NCI-H146 treated with DMSO at 0.1 percent for 48 hours (cell line): ENCODE measurements around the gene GPR31.
"Not testable (repeated sequence)": the region's sequence is repeated elsewhere in the genome, so short reads cannot be mapped to it uniquely, and the experiment has no call there.

ENCODE experiments used
- DNase-seq: peaks from one replicate; lab custom pipeline; 2025; ENCODE audit not compliant: unreplicated experiment; lab: John Stamatoyannopoulos, UW

The GPR31 gene

GRCh38 chr6:167157863-167158262 lies at the start of gene GPR31:
Gene GPR31, minus strand, starts transcription at chr6:167157980. Its CDS starts 149 bp downstream, at chr6:167157831.
- DNase-seq = no peak

- DNase-seq = no peak
Observed at GRCh38 chr6:167207527-167207926, 49.7 kb upstream of the GPR31 start.

GRCh38 chr6:167205316-167205715 lies 47.5 kb upstream of the GPR31 start:
- DNase-seq = not testable (repeated sequence)

GRCh38 chr6:167204059-167204348 lies 46.2 kb upstream of the GPR31 start:
- DNase-seq = not testable (repeated sequence)

DNA sequence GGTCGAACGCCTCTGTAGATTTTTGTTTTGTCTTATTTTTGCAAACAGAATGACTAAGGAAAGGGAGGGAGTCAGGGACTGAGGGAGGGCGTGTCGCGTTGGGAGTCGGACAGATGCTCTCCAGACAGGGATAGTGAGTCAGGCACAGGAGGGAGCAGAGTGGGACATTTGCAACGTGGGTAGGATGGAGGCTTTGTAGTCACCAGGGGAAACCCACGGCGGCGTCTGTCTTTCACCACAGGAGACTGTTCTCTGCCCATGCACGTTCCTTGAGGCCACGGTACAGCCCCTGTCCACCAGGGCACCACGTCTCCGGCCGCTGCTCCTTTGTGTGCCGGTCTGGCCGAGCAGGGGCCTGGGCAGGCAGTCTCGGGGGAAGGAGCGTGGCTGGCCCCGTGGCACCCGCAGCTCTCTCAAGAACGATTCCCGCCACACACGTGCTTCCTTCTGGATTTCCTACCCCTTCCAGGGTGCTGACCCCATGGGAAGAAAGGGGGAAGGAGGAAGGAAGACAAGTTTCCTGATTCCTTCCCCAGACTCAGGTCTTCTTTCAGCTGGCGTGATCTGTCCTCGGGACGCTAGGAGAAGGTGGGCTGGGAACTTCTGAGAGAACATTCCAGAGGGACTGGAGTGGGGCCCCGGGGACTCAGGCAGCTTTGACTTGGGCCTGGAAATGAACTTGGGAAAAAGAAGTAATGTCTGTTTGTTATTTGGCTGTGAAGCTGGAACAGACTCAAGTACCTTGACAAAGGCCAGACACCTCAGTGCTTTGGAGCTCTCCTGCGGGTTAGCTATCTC lies 45.7 kb upstream of the GPR31 start:
- DNase-seq = not testable (repeated sequence)

DNA sequence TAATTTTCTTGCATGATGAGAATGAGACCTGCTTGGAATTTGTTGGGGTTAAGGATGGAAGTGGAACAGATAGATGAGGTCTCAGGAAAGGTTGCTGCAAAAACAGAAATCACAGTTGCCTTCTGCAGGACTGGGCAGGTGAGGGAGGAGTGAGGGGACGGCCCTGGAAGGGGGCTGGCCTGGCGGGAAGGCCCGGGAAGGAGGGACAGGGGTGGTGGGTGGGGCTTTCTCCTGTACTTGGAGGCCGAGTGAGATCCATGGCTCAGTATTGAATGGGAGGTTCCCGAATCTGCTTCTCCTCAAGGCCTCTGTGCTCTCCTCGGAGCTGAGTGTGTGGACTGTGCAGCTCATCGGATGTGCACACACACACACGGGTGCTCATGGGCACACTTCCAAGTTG lies 44.8 kb upstream of the GPR31 start:
- not testable (repeated sequence) for DNase-seq

GRCh38 chr6:167200806-167201205 lies 43.0 kb upstream of the GPR31 start:
- no peak for DNase-seq

- not testable (repeated sequence) for DNase-seq
Observed at GRCh38 chr6:167195941-167196610, 38.3 kb upstream of the GPR31 start.

- not testable (repeated sequence) for DNase-seq
Observed at GRCh38 chr6:167193515-167194125, 35.8 kb upstream of the GPR31 start.

GRCh38 chr6:167191043-167191583 lies 33.3 kb upstream of the GPR31 start:
- DNase-seq = not testable (repeated sequence)

DNA sequence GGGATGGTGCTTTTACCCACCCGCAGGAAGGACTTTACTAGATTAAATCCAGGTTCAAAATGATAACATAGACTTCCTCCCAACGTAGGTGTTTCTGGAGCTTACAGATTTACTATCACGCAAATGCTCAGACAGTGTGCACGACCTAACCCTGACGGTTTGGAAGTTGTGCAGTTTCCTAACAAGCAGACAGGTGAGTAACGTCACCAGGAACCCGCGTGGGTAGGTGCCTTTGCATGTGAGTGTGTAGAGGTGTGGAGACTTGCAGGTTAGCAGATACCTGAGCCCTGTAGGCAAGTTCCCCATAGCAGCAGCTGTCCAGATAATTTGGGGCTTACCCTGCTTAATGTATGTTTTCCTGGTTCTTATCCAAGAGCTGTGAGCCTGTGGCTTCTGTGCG lies 29.5 kb upstream of the GPR31 start:
- not testable (repeated sequence) for DNase-seq

GRCh38 chr6:167185101-167185500 lies 27.3 kb upstream of the GPR31 start:
- DNase-seq = not testable (repeated sequence)

DNA sequence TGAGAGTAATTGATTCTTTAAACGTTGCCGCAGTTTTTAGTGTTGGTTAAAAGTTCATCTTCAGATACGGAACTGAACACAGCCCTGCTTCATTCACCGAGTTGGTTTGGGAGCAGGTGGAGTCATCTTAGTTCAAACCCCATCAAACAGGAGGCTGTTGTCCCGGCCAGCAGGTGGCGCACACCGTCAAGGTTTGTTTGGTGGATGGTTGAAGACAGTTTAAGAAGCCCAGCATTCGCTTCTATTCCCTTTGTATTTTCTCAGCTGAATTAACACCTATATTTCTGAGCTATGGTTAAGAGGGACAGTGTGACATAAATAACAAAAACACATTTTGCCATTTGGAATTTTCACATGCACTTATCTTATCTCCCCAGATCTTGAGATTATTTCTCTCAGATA lies 25.1 kb upstream of the GPR31 start:
- not testable (repeated sequence) for DNase-seq

- DNase-seq = not testable (repeated sequence)
Observed at GRCh38 chr6:167181351-167181750, 23.6 kb upstream of the GPR31 start.

DNA sequence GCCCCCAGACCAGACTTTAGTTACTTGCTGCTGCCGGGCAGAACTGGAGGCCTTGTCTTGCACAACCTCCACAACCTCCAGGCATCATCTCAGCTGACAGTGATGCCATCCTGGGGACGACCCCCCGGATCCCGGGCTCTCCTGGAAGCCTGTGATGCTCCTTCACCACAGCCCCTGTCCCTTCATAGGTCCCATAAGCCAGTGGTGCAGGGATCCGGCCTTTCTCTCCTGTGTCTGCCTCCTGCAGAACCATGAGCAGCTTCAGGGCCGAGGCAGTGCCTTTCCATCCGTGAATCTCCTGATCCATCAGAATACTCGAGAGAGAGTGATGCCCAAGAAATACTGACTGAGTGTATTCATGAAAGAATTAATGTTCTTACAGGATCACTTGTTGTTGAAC lies 22.3 kb upstream of the GPR31 start:
- not testable (repeated sequence) for DNase-seq

- not testable (repeated sequence) for DNase-seq
Observed at GRCh38 chr6:167178896-167179655, 21.3 kb upstream of the GPR31 start.

GRCh38 chr6:167177271-167177670 lies 19.5 kb upstream of the GPR31 start:
- DNase-seq = not testable (repeated sequence)

DNA sequence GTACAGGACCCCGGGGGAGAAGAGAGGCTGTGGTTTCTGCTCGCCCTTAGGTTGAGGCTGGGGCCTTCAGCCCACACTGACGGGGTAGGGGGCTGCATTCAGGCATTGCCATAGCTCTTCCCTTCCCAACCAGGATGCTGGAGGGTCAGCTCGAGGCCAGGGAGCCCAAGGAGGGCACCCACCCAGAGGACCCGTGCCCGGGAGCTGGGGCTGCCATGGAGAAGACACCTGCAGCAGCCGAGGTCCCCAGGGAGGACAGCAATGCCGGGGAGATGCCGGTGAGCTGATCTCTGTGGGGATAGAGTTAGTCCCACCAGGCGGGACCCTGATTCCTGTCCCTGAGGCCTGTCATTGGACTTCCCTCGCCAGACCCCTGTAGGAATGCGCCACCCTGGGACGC lies 14.2 kb upstream of the GPR31 start:
- DNase-seq = not testable (repeated sequence)

GRCh38 chr6:167171300-167171699 lies 13.5 kb upstream of the GPR31 start:
- not testable (repeated sequence) for DNase-seq

DNA sequence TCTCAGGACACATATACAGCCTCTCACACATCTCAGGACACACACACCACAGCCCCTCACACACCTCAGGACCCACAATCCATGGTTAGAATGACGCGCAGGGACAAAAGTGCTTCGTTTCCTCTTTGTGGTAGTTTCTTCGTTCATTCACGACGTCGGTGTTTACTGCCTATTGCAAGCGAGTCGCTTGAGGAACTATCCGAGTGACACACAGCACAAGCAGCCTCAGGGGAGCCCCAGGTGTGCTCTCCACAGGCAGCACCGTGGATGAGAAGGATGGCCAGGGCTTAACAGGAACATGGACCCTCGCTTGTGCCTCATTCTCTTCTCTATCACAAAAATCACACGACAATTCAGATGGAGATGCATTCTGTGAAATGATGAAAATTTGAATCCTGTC lies 12.1 kb upstream of the GPR31 start:
- DNase-seq = not testable (repeated sequence)

DNA sequence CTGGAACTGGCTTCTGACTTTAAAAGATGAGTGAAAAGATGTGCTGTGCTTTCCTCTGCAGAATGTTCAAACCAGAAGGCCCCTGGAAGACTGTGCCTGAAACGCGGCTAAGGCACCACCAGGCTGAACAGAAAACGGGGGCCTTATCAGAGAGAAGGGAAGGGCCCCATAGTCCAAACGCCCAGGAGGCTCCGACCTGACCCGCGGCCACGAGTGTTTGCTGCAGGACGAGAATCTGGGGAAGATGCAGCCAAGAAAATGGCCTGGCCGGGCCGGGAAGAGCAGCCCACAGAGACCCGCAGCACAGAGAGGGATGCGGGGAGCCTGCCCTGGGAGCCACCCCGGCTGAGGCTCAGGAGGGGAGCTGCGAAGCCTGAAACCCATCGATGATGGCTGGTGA lies 10.5 kb upstream of the GPR31 start:
- not testable (repeated sequence) for DNase-seq
